Liver (tissue), 9 donors: Measurements from ENCODE around the gene UNC93B1. TPM values are rescaled to one million over a fixed set of nuclear protein-coding genes. Genes with fewer than 3 reads are reported as not detected.

Experiments used
- DNase-seq: peaks from one replicate; pipeline ENCODE4 v3.0.0-alpha.2; 2017; ENCODE audit warnings: low spot score
- H3K27ac ChIP-seq, 2 donors: one replicate each; pipeline ENCODE4 v1.7.0; 2013; ENCODE audit warnings: inconsistent platforms in 2 of 2, low read length in 2 of 2, control low read depth in 1 of 2, low read depth in 1 of 2, mild to moderate bottlenecking in 1 of 2
- H3K27me3 ChIP-seq, 4 donors: one replicate each; pipeline versions ENCODE4 v1.6.1 to v1.7.0; 2013; ENCODE audit warnings: low read length in 3 of 4, inconsistent platforms in 1 of 4, mild to moderate bottlenecking in 1 of 4, moderate library complexity in 1 of 4; ENCODE audit not compliant: control insufficient read depth in 4 of 4, insufficient read depth in 4 of 4
- H3K36me3 ChIP-seq, 4 donors: one replicate each; pipeline versions ENCODE4 v1.6.1 to v1.7.0; 2013; ENCODE audit warnings: low read length in 3 of 4, mild to moderate bottlenecking in 3 of 4, low read depth in 1 of 4, moderate library complexity in 1 of 4; ENCODE audit not compliant: control insufficient read depth in 4 of 4, insufficient read depth in 3 of 4
- H3K4me1 ChIP-seq, 4 donors: one replicate each; pipeline versions ENCODE4 v1.6.1 to v1.7.0; 2013; ENCODE audit warnings: low read length in 3 of 4, mild to moderate bottlenecking in 3 of 4, moderate library complexity in 1 of 4; ENCODE audit not compliant: control insufficient read depth in 4 of 4, insufficient read depth in 4 of 4
- H3K4me3 ChIP-seq, 3 donors: one replicate each; pipeline versions ENCODE4 v1.6.1 to v1.7.0; 2013; ENCODE audit warnings: low read length in 3 of 3, control low read depth in 1 of 3, low read depth in 1 of 3, mild to moderate bottlenecking in 1 of 3
- H3K9ac ChIP-seq, 2 donors: one replicate each; pipeline ENCODE4 v1.7.0; 2013; ENCODE audit warnings: low read length in 2 of 2, mild to moderate bottlenecking in 2 of 2, moderate library complexity in 2 of 2, control low read depth in 1 of 2, low read depth in 1 of 2
- H3K9me3 ChIP-seq, 4 donors: one replicate each; pipeline versions ENCODE4 v1.6.1 to v1.7.0; 2013; ENCODE audit warnings: low read length in 3 of 4; ENCODE audit not compliant: control insufficient read depth in 4 of 4
- EGR1 ChIP-seq, 2 donors: IDR thresholded peaks; 2 replicates each; pipeline ENCODE4 v1.6.1; 2016 to 2018; ENCODE audit warnings: antibody characterized with exemption in 2 of 2, low read depth in 2 of 2
- FOXA1 ChIP-seq: IDR thresholded peaks from 2 replicates; pipeline ENCODE4 v1.6.1; 2016; ENCODE audit warnings: antibody characterized with exemption
- FOXA2 ChIP-seq: IDR thresholded peaks from 2 replicates; pipeline ENCODE4 v1.6.1; 2016; ENCODE audit warnings: antibody characterized with exemption
- GABPA ChIP-seq, 2 donors: IDR thresholded peaks in 1 of 2; conservative IDR thresholded peaks in 1 of 2; 2 replicates each; pipeline ENCODE4 v1.6.1; 2016; ENCODE audit warnings: antibody characterized with exemption in 2 of 2, mild to moderate bottlenecking in 1 of 2, moderate library complexity in 1 of 2
- HNF4A ChIP-seq, 2 donors: conservative IDR thresholded peaks; 2 replicates each; pipeline ENCODE4 v1.6.1; 2016; ENCODE audit warnings: antibody characterized with exemption in 2 of 2, mild to moderate bottlenecking in 2 of 2
- JUND ChIP-seq, 2 donors: IDR thresholded peaks; 2 replicates each; pipeline ENCODE4 v1.6.1; 2016; ENCODE audit warnings: antibody characterized with exemption in 2 of 2
- NR2F2 ChIP-seq: IDR thresholded peaks from 2 replicates; pipeline ENCODE4 v1.6.1; 2016; ENCODE audit warnings: antibody characterized with exemption
- RAD21 ChIP-seq, 2 donors: IDR thresholded peaks; 2 replicates each; pipeline ENCODE4 v1.6.1; 2016; ENCODE audit warnings: antibody characterized with exemption in 2 of 2, mild to moderate bottlenecking in 2 of 2
- RXRA ChIP-seq, 2 donors: IDR thresholded peaks; 2 replicates each; pipeline ENCODE4 v1.6.1; 2017 to 2018; ENCODE audit warnings: antibody characterized with exemption in 2 of 2, mild to moderate bottlenecking in 1 of 2
- SP1 ChIP-seq: IDR thresholded peaks from 2 replicates; pipeline ENCODE4 v1.6.1; 2018; ENCODE audit warnings: antibody characterized with exemption, mild to moderate bottlenecking
- YY1 ChIP-seq: IDR thresholded peaks from 2 replicates; pipeline ENCODE4 v1.6.1; 2016; ENCODE audit warnings: antibody characterized with exemption, mild to moderate bottlenecking
- WGBS: extraction: QIAGEN DNeasy Blood & Tissue Kit; methylation state at CpG from one replicate; pipeline ENCODE4 v1.1.7; 2013; 5-methylcytosine and 5-hydroxymethylcytosine counted together
- polyA plus RNA-seq, 2 donors: library from polyadenylated mRNA; stranded (reverse) in 1 of 2; unstranded in 1 of 2; fragments of 200-250 nt in 1 of 2; fragments of >200 nt in 1 of 2; fragmentation: Nextera tagmentation in 1 of 2; extraction: Ambion mirVana in 1 of 2; gene quantifications; one replicate each; pipeline versions ENCODE4 v1.2.1 to v1.2.3, GENCODE V29; 2013 to 2015
- total RNA-seq, 2 donors: library from RNA; depleted of rRNA; stranded (reverse); fragments of >200 nt; gene quantifications; one replicate each; pipeline ENCODE4 v1.2.3, GENCODE V29; 2014
- TF ChIP-seq, protein P1 (sequence below): IDR thresholded peaks from 2 replicates; pipeline ENCODE4 v1.6.1; 2016; ENCODE audit warnings: antibody characterized with exemption
- TF ChIP-seq, protein P2 (sequence below): IDR thresholded peaks from 2 replicates; pipeline ENCODE4 v1.6.1; 2016; ENCODE audit warnings: antibody characterized with exemption
- TF ChIP-seq, protein P3 (sequence below): IDR thresholded peaks from 2 replicates; pipeline ENCODE4 v1.6.1; 2016; ENCODE audit warnings: antibody characterized with exemption, mild to moderate bottlenecking
- TF ChIP-seq, protein P4 (sequence below): fragments of 150-350 bp; IDR thresholded peaks from 2 replicates; pipeline ENCODE4 v1.5.1; 2017; ENCODE audit warnings: improper control_type of control experiment, low read depth, low read length; ENCODE audit not compliant: missing input control
- TF ChIP-seq, protein P5 (sequence below): IDR thresholded peaks from 2 replicates; pipeline ENCODE4 v1.6.1; 2016; ENCODE audit warnings: antibody characterized with exemption
- donor health status: healthy.
- donor health status: healthy.
- donor health status: healthy.
- donor health status: healthy.
- donor health status: healthy.

Gene UNC93B1
- total and polyA plus RNA-seq, 4 donors, result 9.2 to 19.1 (median 15.0) TPM

DNA sequence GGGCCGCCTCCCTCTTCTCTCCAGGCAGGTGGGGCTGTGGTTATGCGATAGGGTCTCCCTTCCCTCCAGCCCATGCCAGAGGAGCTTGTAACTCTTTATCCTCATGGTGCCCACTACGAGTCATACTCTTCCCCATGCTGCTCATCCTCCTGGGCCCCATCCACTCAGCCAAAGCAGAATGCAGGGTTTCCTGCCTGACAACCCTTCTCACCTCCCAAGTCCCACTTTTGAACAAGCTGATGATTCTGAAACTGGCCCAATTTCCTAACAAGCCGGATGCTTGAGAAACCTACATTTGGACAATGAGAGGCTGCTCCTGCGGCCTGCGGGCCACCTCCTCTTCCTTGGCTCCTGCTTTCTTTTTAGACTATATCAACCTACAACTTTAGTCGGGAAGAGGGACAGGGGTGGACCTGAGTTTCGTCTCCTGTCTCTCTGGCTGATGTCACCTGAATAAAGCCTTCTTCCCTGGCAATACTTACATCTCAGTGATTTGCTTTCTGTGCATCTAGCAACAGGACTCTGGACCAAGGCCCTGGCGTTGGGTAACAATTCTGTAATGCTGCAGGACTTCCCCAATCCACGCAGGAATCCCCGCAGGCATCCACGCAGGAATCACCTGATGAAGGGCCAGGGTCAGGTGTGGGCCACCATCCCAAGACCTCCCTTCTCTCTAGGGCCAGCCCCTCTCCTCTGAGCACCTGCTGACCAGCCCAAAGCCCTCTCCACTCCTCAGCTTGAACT, 25.1 kb upstream of the UNC93B1 start (continued):
- TF ChIP-seq, protein P1, sequence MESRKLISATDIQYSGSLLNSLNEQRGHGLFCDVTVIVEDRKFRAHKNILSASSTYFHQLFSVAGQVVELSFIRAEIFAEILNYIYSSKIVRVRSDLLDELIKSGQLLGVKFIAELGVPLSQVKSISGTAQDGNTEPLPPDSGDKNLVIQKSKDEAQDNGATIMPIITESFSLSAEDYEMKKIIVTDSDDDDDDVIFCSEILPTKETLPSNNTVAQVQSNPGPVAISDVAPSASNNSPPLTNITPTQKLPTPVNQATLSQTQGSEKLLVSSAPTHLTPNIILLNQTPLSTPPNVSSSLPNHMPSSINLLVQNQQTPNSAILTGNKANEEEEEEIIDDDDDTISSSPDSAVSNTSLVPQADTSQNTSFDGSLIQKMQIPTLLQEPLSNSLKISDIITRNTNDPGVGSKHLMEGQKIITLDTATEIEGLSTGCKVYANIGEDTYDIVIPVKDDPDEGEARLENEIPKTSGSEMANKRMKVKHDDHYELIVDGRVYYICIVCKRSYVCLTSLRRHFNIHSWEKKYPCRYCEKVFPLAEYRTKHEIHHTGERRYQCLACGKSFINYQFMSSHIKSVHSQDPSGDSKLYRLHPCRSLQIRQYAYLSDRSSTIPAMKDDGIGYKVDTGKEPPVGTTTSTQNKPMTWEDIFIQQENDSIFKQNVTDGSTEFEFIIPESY, result no peak
- TF ChIP-seq SP1 (no peak), RXRA (IDR thresholded peaks at IDR 0.05) (no peak), GABPA (IDR thresholded peaks at IDR 0.05 in 1 of 2, conservative IDR thresholded peaks at IDR 0.05 in 1 of 2) (no peak), NR2F2 (no peak), RAD21 (IDR thresholded peaks at IDR 0.05) (no peak)
- TF ChIP-seq, protein P2, sequence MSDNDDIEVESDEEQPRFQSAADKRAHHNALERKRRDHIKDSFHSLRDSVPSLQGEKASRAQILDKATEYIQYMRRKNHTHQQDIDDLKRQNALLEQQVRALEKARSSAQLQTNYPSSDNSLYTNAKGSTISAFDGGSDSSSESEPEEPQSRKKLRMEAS, result no peak

DNA sequence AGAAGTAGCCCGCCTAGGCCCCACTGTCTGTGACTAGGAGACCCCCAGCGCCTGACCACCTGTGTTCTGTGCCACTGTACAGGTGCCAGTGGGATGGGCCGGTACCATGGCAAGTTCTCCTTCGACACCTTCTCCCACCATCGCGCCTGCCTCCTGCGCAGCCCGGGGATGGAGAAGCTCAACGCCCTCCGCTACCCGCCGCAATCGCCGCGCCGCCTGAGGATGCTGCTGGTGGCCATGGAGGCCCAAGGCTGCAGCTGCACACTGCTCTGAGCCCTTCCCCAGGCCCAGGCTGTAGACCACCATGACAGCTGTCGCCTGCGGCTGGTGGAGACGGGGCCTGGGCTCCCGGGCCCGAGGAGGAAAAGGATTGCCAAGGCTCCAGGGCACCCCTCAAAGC, 23.8 kb upstream of the UNC93B1 start:
- TF ChIP-seq, protein P3, sequence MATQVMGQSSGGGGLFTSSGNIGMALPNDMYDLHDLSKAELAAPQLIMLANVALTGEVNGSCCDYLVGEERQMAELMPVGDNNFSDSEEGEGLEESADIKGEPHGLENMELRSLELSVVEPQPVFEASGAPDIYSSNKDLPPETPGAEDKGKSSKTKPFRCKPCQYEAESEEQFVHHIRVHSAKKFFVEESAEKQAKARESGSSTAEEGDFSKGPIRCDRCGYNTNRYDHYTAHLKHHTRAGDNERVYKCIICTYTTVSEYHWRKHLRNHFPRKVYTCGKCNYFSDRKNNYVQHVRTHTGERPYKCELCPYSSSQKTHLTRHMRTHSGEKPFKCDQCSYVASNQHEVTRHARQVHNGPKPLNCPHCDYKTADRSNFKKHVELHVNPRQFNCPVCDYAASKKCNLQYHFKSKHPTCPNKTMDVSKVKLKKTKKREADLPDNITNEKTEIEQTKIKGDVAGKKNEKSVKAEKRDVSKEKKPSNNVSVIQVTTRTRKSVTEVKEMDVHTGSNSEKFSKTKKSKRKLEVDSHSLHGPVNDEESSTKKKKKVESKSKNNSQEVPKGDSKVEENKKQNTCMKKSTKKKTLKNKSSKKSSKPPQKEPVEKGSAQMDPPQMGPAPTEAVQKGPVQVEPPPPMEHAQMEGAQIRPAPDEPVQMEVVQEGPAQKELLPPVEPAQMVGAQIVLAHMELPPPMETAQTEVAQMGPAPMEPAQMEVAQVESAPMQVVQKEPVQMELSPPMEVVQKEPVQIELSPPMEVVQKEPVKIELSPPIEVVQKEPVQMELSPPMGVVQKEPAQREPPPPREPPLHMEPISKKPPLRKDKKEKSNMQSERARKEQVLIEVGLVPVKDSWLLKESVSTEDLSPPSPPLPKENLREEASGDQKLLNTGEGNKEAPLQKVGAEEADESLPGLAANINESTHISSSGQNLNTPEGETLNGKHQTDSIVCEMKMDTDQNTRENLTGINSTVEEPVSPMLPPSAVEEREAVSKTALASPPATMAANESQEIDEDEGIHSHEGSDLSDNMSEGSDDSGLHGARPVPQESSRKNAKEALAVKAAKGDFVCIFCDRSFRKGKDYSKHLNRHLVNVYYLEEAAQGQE, result no peak
- TF ChIP-seq YY1, result no peak
- no peak for TF ChIP-seq FOXA1
- TF ChIP-seq JUND (IDR thresholded peaks at IDR 0.05), result no peak
- TF ChIP-seq, protein P2, result no peak
- TF ChIP-seq SP1, result no peak
- Histone ChIP-seq H3K9me3 (no peaks in the 10 kb centered on the region), H3K36me3 (no peaks in the 10 kb centered on the region), H3K4me1 (peaks cover 11 to 26% (median 18%) of the 10 kb centered on the region in 4 donors), H3K9ac (no peak overlapping the region), H3K4me3 (no peak overlapping the region), H3K27me3 (no peaks in the 10 kb centered on the region), H3K27ac (no peak overlapping the region)
- no peak for DNase-seq
- WGBS, result 93% methylated on average over 21 of the region's 21 CpGs

DNA sequence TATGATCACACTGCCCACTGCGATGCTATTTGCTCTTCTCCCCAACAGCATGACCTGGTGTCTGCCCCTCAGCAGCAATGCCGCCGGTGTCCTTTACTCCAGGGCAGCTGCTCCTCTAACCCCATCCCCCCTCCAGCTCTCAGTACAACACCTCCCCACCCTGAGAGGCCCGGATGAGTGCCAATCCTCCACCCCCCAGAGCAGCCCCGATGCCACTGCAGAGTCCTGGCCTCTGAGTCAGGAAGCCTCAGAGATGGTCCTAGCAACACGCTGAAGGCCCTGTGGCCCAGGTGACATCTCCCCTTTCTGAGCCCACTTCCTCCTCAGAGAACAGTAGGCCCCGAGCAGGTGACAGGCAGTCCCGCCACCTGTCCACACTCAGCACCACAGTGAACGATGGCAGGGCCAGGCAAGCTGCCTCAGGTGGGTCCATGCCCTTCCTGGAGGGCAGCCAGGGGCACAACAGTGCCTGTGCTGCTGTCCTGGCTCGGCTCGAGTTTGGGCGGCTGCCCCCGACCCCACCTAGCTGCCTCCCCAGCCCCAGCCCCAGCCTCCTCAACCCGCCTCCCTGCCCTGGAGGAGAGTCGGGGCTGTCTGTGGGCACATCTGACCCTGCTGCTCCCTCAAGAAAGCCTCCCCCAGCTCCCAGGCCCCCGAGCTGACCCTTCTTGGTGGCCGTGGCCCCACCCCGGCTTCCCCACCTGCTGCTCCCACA, 22.7 kb upstream of the UNC93B1 start:
- Histone ChIP-seq H3K4me1 (peaks cover 7 to 15% (median 10%) of the 10 kb centered on the region in 4 donors), H3K4me3 (no peak overlapping the region), H3K9ac (no peak overlapping the region), H3K36me3 (no peaks in the 10 kb centered on the region), H3K9me3 (no peaks in the 10 kb centered on the region), H3K27ac (no peak overlapping the region), H3K27me3 (no peaks in the 10 kb centered on the region)
- 92% methylated on average over 18 of the region's 18 CpGs for WGBS
- no peak for DNase-seq
- TF ChIP-seq HNF4A (conservative IDR thresholded peaks at IDR 0.05) (no peak), RXRA (IDR thresholded peaks at IDR 0.05) (no peak), SP1 (no peak), FOXA1 (no peak), EGR1 (IDR thresholded peaks at IDR 0.05; ENCODE audit: low read depth in 2 of 2) (no peak), NR2F2 (no peak), YY1 (no peak), FOXA2 (no peak)
- TF ChIP-seq, protein P4, sequence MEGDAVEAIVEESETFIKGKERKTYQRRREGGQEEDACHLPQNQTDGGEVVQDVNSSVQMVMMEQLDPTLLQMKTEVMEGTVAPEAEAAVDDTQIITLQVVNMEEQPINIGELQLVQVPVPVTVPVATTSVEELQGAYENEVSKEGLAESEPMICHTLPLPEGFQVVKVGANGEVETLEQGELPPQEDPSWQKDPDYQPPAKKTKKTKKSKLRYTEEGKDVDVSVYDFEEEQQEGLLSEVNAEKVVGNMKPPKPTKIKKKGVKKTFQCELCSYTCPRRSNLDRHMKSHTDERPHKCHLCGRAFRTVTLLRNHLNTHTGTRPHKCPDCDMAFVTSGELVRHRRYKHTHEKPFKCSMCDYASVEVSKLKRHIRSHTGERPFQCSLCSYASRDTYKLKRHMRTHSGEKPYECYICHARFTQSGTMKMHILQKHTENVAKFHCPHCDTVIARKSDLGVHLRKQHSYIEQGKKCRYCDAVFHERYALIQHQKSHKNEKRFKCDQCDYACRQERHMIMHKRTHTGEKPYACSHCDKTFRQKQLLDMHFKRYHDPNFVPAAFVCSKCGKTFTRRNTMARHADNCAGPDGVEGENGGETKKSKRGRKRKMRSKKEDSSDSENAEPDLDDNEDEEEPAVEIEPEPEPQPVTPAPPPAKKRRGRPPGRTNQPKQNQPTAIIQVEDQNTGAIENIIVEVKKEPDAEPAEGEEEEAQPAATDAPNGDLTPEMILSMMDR, result no peak
- TF ChIP-seq, protein P5, sequence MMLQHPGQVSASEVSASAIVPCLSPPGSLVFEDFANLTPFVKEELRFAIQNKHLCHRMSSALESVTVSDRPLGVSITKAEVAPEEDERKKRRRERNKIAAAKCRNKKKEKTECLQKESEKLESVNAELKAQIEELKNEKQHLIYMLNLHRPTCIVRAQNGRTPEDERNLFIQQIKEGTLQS, result no peak
- TF ChIP-seq, protein P2, result no peak
